Measurements from ENCODE around the gene PRRT1.
"Not testable (repeated sequence)": the region's sequence is repeated elsewhere in the genome, so short reads cannot be mapped to it uniquely, and the experiment has no call there.

The PRRT1 gene

DNA sequence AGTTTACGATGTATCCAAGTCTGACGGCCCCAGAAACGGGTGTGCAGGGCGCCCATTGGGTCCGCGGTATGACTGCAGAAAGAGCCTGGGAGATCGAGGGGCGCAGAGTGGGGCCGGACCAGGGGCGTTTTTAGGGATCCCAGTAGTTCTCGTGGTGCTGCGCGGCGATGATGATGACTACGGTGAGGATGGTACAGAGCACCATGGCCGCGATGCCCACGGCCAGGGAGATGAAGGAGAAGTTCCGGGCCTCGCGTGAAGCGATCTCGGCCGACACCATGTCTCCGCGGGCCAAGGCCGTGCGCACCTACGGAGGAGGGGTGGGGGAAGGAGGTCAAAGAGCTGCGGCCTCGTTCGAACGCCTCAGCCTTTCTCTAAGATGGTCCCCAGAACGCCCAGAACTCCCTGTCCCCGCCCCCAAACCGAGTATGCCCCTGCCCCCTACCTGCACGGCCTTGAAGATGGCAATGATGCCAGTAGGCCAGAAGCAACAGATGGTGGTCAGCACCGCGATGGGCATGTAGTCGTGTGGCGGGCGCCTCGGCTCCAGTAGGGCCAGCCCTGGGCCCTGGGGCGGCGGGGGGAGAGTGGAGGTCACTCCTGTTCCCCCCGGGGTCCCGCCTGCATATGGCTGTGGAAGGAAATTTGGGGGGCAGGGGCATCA is 2.5 kb downstream of the PRRT1 start:
- no peak for DNase-seq

DNA sequence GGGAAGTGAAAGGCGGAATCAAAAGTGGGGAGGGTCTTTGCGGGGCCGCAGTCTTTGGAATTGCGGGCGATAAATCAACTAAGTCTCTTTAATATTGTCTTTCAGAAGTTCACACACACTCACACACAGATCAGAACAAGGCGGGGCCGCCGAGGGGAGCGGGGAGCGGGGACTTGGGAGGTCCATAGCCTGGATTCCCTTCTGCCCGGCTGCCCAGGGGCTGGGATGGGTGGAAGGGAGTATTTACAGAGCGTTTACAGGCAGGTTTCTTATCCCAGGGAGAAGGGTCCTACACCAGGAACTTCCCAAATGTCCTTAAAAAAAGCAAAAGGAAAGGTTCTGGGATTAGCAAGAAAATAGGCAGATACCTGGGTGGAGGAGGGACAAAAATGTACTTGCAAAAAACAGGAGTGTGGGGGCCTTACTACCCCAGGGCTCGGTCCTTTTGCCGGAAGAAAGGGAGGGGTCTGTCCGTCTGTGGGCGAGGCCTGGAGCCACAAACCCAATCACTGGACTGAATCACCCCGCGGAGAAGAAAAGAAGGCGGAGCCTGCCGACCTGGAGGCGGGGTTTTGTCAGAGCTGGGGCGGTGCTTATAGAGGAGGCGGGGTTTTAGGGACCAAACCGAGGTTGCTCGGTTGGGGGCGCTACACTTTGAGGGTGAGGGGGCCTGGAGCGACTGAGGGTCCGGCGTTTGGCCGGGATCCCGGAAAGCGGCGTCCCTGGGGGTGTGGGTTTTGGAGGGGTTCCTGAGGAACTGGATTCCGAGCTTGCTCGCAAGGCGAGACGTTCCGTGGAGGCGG is 3.2 kb downstream of the PRRT1 start:
- no peak for DNase-seq

- no peak for DNase-seq
Observed at GRCh38 chr6:32147401-32148132, 4.2 kb downstream of the PRRT1 start.

- no peak for DNase-seq
Observed at GRCh38 chr6:32146687-32147086, 5.1 kb downstream of the PRRT1 start.

DNA sequence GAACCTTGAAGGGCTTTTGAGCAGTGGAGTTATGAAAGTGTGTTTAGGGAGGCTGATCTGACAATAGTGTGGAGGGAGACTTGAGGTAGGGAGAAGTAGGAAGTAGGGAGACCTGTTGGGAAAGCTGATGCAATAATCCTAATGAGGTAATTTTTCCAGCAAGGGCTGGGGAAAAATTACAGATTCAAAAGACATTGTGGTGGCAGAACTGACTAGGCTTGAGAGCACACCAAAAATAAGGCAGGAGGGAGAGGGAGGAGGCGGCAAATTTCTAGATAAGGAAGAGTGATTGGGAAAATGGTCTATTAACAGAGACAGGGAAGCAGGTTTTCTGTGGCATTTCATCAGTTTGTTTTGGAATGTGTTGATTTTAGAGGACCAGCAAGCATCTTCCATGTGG is 5.5 kb downstream of the PRRT1 start:
- no peak for DNase-seq

GRCh38 chr6:32144238-32144637 is 7.5 kb downstream of the PRRT1 start:
- not testable (repeated sequence) for DNase-seq

DNA sequence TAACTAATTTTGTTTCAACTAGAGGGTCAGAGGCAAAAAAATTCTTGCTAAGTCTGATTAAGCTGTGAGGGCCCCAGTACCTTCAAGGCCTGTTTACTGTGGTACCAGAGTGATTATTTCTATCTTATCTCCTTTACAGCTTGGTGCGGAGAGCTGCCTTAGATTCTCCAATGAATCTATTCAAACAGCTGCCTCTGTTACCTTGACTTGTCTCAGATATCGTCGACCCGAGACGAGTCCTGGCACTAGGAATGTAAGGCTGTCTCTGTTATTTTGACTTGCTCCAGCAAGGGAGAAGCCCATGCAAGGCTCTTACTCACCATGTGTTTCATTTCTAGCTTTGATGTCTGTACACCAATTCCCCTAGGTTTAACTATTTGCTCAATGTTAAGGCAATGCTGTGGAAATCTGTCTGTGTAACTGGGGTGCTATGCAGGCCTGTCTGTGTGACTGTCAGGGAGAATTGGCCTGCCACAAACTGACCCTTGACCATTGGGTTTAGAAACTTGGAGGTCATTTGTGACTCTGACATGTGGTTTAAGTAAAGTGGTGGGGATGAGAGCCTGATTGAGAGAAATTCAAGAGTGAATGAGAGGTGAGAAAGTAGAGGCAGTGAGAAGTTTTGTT is 11.2 kb downstream of the PRRT1 start:
- no peak for DNase-seq

GRCh38 chr6:32139590-32139989 is 12.1 kb downstream of the PRRT1 start:
- DNase-seq, result no peak

DNA sequence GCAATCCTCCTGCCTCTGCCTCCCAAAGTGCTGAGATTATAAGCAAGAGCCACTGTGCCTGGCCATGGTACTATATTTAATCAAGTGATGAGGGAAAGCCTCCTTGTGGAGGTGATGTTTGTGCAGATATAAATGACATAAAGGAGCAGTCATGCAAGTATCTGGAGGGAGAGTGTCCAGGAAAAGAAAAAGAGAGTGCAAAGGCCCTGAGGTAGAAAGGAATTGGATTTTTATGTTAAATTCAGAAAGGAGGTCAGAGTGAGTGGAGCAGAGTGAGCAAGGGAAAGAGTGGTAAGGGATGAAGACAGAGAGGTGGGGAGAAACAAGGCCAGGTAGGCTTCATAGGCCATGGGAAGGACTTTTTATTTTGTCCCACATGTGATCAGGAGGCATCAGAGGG is 14.3 kb downstream of the PRRT1 start:
- DNase-seq, result no peak

GRCh38 chr6:32133786-32134185 is 18.0 kb downstream of the PRRT1 start:
- DNase-seq, result no peak

DNA sequence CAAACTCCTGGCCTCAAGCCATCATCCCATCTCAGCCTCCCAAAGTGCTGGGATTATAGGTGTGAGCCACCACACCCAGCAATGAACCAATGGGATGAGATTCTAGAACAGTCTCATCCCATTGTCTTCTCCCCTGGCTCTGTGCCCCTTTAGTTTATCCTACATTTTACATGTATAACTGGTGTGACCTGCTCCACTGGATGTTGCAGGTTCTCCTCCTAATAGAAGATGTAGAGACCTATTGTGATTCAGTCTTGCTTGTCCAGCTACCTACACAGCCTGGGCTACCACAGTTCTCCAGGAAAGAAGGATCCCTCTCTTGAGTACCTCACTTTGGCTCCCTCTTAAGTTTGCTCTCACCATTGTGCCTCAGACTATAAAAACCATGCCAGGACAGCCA is 19.6 kb downstream of the PRRT1 start:
- no peak for DNase-seq

DNA sequence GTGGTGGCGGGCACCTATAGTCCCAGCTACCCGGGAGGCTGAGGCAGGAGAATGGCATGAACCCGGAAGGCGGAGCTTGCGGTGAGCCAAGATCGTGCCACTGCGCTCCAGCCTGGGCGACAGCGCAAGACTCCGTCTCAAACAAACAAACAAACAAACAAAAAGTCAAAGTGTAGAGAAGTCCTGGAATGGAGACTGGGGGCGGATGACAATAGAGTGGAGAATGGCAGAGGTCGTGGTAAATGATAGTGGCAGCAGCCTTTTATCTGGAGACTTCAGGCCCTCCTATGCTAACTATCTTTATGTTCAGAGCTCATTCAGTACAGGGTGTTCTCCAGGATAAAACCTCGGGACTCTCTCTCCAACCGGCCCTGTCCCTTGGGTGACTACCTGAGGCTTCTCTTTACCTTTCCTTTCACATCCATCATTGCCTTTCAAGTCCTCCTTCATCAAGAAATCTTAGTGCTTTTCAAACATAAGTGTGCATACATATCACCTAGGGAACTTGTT is 20.2 kb downstream of the PRRT1 start:
- no peak for DNase-seq

GRCh38 chr6:32129297-32130088 is 22.2 kb downstream of the PRRT1 start:
- peak; percentile 57 for DNase-seq

- DNase-seq, result no peak
Observed at GRCh38 chr6:32128751-32129296, 22.9 kb downstream of the PRRT1 start.

GRCh38 chr6:32127717-32128592 is 23.8 kb downstream of the PRRT1 start, which contains the start of gene ATF6B:
ATF6B (minus strand) TSS chr6:32128246; CDS start chr6:32128207, 39 bp downstream.
- DNase-seq, result peak; percentile 95

DNA sequence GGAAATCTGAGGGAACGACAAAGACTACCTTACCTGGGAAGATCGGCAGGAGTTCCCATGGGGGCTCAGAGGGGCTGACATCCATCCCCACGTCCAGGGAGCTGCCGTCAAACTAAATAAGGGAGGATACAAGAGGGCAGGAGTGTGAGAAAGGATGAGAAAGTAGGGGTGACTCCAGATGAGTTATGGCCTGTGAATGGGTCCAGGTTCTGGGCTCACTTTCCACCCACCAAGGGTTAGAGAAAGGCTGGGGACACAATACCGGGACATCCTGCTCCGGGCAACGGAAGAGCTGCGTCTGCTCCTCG is 24.4 kb downstream of the PRRT1 start:
- DNase-seq, result no peak

DNA sequence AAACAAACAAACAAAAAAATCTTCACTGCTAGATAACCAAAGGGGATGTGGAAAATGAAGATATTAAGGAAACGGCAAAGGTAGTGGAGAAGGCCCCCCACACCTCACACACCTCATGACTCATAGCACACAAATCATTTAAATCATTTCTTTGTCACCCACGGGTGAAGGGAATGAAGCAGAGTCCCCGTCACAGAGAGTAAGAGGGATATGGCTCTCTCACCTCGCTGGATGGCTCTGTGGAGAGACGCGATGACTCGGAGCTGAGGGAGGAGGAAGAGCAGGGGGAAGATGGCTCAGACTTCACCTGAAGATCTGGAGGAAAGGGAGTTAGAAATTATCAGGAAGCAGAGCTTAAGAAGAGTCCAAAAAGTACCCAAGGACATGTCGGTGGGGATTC is 24.9 kb downstream of the PRRT1 start:
- DNase-seq, result no peak

GRCh38 chr6:32123681-32124080 is 28.1 kb downstream of the PRRT1 start:
- no peak for DNase-seq

DNA sequence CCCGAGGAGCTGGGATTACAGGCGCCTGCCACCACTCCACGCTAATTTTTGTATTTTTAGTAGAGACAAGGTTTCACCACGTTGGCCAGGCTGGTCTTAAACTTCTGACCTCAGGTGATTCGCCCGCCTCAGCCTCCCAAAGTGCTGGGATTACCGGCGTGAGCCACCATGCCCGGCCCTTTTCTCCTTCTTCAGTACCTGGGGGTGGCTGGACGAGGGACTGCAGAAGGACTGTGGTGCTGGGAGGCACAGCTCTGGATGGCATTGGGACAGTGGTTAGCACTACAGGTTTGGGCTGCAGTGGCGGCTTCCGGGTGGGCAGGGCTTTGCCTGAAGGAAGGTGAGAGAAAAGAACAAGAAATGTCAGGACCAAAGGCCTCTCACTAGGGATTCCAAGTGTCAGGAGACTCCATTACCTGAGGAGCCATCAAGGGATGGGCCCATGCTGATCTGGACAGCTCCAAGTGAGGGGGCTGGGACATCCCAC is 31.1 kb downstream of the PRRT1 start:
- no peak for DNase-seq

DNA sequence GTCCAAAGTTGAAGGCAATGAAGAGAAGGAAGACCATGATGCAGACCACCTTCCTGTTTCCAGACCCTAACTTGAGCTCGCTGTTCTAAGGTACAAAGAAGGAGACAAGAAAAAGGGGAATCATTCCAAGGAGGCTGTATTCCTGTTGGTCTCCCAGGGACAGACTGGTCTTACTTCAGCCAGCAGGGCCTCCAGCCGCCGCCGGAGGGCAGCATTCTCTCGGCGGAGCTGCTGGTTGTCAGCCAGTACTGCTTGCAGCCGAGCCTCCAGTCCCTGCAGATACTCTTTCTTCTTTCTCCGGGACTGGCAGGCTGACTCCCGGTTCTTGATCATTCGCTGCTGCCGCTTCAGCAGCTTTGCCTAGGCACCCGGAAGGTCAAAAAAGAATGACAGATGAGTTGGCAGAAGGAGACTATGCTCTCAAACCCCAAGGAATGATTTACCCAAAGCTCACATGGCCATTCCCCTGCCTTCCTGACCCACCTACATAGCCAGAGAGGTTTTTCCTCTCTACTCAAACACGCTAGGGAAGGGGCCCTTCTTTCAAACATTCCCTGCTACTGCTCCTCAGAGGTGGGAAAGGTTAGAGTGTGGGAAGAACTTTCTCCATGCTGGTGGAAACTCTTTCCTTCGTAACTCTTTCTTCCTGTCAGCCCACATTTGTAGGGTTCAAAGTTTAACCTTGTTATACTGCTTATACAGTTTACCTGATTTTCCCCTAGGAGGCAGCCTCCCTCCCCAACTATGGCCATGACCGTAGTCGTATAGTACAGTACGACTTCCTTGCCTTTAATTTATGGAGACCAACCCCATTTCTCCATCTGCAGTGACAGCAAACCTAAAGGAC is 32.7 kb downstream of the PRRT1 start:
- peak; percentile 41 for DNase-seq

Data from NCI-H1092 (cell line).